Esophagus squamous epithelium (tissue), 5 donors: ENCODE data around the gene OCLN. TPM values are rescaled to one million over a fixed set of nuclear protein-coding genes. Genes with fewer than 3 reads are reported as not detected.

Experiments
- DNase-seq: peaks from one replicate; lab custom pipeline; 2025; lab: John Stamatoyannopoulos, UW
- H3K27ac ChIP-seq, 4 donors: fragments of 200-600 bp; sonication (generic); one replicate each; pipeline ENCODE4 v1.5.1; 2016 to 2019; ENCODE audit warnings: mild to moderate bottlenecking in 1 of 4
- H3K27me3 ChIP-seq, 4 donors: fragments of 200-600 bp; sonication (generic); 1 replicate in 3 of 4; 2 replicates in 1 of 4; pipeline versions ENCODE4 v1.5.1 to v1.6.0; 2017 to 2021; ENCODE audit warnings: antibody characterized with exemption in 1 of 4
- H3K36me3 ChIP-seq, 3 donors: fragments of 200-600 bp; sonication (generic); one replicate each; pipeline ENCODE4 v1.5.1; 2016 to 2019
- H3K4me1 ChIP-seq, 3 donors: fragments of 200-600 bp; sonication (generic); one replicate each; pipeline ENCODE4 v1.5.1; 2017 to 2019
- H3K4me3 ChIP-seq, 4 donors: fragments of 200-600 bp; sonication (generic); 1 replicate in 3 of 4; 2 replicates in 1 of 4; pipeline ENCODE4 v1.5.1; 2016 to 2019; ENCODE audit warnings: mild to moderate bottlenecking in 2 of 4, moderate library complexity in 1 of 4
- H3K9me3 ChIP-seq, 3 donors: fragments of 200-600 bp; sonication (generic); one replicate each; pipeline ENCODE4 v1.5.1; 2016 to 2019
- POLR2A ChIP-seq, 4 donors: fragments of 450-650 bp; IDR thresholded peaks; one replicate each; pipeline ENCODE4 v1.6.1; 2017; ENCODE audit warnings: antibody characterized with exemption in 4 of 4, mild to moderate bottlenecking in 4 of 4, moderate library complexity in 3 of 4
- WGBS, 2 donors: methylation state at CpG; one replicate each; pipeline ENCODE4 v1.1.5; 2018; 5-methylcytosine and 5-hydroxymethylcytosine counted together
- intact Hi-C: fragments of 100-400 bp; cut with DNase I; formaldehyde crosslinking; loops from one replicate; pipeline ENCODE4 v1.15.0; 2022
- total RNA-seq, 4 donors: library from RNA; depleted of rRNA; stranded (reverse); fragments of >200 nt; gene quantifications; one replicate each; pipeline ENCODE4 v1.1.0, GENCODE V29; 2016
- TF ChIP-seq, protein P1 (sequence below), 6 experiments: fragments of 450-650 bp in 4 of 6; fragments of 200-600 bp in 2 of 6; sonication (generic) in 2 of 6; IDR thresholded peaks; one replicate each; pipeline ENCODE4 v1.5.1; 2016 to 2019; ENCODE audit warnings: antibody characterized with exemption in 6 of 6, mild to moderate bottlenecking in 4 of 6, moderate library complexity in 4 of 6
- donor health status: DM: yes; HTN: yes; CAD: no.

Gene OCLN
- total RNA-seq, 4 donors from 2014 or later = 12.0 to 56.2 (median 31.8) TPM

DNA sequence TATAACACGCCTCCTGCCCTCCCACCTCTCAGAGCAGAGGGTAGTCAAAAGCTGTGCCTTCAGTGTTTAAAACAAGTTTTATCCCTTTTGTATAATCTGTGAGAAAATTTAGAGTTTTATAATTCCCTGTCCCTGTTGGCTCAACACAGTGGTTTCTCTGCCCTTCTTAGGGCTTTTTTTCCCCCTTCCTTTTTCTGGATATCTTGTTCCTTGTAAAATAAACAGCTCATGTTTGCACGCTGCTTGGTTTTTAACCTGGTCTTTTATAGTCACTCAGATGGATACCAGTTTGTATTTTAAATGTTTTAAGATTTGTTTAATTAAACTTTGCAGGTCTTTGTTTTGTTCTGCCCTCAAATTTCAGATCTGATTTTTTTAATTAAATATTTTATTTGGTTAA, 26.7 kb downstream of the OCLN start:
- Histone ChIP-seq H3K36me3 (no peaks in the 10 kb centered on the region), H3K9me3 (no peaks in the 10 kb centered on the region), H3K4me3 (no peak overlapping the region), H3K27ac (no peak overlapping the region), H3K27me3 (no peaks in the 10 kb centered on the region), H3K4me1 (peaks cover 0 to 42% (median 4%) of the 10 kb centered on the region in 3 donors)
- WGBS, 2 donors = 59 to 85% methylated on average over 2 of the region's 2 CpGs
- TF ChIP-seq POLR2A (IDR thresholded peaks at IDR 0.05) = no peak
- TF ChIP-seq, protein P1, sequence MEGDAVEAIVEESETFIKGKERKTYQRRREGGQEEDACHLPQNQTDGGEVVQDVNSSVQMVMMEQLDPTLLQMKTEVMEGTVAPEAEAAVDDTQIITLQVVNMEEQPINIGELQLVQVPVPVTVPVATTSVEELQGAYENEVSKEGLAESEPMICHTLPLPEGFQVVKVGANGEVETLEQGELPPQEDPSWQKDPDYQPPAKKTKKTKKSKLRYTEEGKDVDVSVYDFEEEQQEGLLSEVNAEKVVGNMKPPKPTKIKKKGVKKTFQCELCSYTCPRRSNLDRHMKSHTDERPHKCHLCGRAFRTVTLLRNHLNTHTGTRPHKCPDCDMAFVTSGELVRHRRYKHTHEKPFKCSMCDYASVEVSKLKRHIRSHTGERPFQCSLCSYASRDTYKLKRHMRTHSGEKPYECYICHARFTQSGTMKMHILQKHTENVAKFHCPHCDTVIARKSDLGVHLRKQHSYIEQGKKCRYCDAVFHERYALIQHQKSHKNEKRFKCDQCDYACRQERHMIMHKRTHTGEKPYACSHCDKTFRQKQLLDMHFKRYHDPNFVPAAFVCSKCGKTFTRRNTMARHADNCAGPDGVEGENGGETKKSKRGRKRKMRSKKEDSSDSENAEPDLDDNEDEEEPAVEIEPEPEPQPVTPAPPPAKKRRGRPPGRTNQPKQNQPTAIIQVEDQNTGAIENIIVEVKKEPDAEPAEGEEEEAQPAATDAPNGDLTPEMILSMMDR (IDR thresholded peaks at IDR 0.05) = no peak
- intact Hi-C loops = no loop called here
- DNase-seq = no peak

DNA sequence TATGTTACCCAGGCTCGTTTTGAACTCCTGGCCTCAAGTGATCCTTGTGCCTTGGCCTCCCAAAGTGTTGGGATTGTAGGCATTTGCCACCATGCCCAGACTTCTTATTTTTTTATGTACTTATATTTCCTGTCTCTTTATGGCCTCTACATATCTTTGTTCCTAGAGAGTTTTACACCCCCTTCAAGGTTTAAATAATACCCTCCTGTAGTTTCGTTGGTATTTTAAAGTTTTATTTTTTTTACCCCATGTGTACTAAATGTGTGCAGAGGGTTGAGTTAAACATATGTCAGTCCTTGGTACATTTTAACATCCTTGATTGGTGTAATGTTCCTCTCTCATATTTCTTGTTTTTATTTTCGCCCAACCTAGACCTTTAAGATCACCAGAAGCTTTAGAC, 29.4 kb downstream of the OCLN start:
- no peaks in the 10 kb centered on the region for H3K9me3 ChIP-seq
- TF ChIP-seq POLR2A (IDR thresholded peaks at IDR 0.05) = no peak
- TF ChIP-seq, protein P1 (IDR thresholded peaks at IDR 0.05) = no peak
- no peak for DNase-seq
- no peak overlapping the region for H3K27ac ChIP-seq
- H3K36me3 ChIP-seq = no peaks in the 10 kb centered on the region
- WGBS, 2 donors = 74 to 77% methylated on average over 3 of the region's 3 CpGs
- peaks cover 0 to 33% (median 4%) of the 10 kb centered on the region in 3 donors for H3K4me1 ChIP-seq
- H3K4me3 ChIP-seq = no peak overlapping the region
- intact Hi-C loops = no loop called here
- H3K27me3 ChIP-seq = no peaks in the 10 kb centered on the region

DNA sequence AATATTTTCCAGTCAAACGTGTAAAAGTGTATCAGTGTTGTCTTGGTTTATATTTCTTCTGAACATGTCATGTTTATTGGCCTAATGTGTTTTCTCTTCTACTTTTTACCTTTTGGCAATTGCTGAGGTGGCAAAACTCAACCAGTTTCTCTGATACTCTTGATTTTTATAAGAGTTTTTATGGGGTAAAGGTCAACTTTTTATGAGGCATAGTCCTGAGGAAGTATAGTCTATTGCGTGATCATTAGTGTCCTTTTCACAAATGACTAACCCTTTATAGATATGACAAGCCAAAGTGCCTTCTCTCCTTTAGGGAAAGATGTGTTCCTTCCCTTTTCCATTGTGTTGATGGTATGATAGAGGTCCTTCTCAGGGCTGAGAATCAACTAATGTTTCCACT, 32.9 kb downstream of the OCLN start:
- H3K27ac ChIP-seq = no peak overlapping the region
- intact Hi-C loops = no loop called here
- H3K36me3 ChIP-seq = no peaks in the 10 kb centered on the region
- WGBS, 2 donors = 73 to 75% methylated on average over 2 of the region's 2 CpGs
- no peak overlapping the region for H3K4me3 ChIP-seq
- no peak for TF ChIP-seq POLR2A (IDR thresholded peaks at IDR 0.05)
- TF ChIP-seq, protein P1 (IDR thresholded peaks at IDR 0.05) = no peak
- H3K4me1 ChIP-seq = peaks cover 0 to 35% (median 0%) of the 10 kb centered on the region in 3 donors
- no peaks in the 10 kb centered on the region for H3K9me3 ChIP-seq
- DNase-seq = no peak
- H3K27me3 ChIP-seq = no peaks in the 10 kb centered on the region

DNA sequence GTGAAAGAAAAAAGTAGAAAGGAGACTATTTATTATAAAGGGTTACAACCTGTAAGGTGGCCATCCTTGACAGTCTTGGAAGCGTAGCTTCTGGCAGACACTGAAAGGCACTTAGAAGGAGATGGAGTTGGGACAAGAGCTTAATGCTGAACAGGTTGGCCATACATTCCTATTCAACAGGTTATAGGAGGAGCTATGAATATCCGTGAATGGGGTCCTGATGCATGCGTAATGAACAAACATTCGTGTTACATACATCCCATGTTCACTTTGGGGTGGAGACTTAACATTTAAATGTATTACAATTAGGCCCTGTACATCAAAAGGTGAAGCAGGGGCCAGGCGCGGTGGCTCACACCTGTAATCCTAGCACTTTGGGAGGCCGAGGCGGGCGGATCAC, 34.1 kb downstream of the OCLN start:
- H3K27me3 ChIP-seq = no peaks in the 10 kb centered on the region
- no peak for TF ChIP-seq POLR2A (IDR thresholded peaks at IDR 0.05)
- TF ChIP-seq, protein P1 (IDR thresholded peaks at IDR 0.05) = no peak
- intact Hi-C loops = no loop called here
- no peaks in the 10 kb centered on the region for H3K9me3 ChIP-seq
- DNase-seq = no peak
- H3K4me1 ChIP-seq = peaks cover 0 to 34% (median 0%) of the 10 kb centered on the region in 3 donors
- no peak overlapping the region for H3K4me3 ChIP-seq
- no peaks in the 10 kb centered on the region for H3K36me3 ChIP-seq
- H3K27ac ChIP-seq = no peak overlapping the region
- WGBS, 2 donors = 94 to 96% methylated on average over 9 of the region's 9 CpGs

DNA sequence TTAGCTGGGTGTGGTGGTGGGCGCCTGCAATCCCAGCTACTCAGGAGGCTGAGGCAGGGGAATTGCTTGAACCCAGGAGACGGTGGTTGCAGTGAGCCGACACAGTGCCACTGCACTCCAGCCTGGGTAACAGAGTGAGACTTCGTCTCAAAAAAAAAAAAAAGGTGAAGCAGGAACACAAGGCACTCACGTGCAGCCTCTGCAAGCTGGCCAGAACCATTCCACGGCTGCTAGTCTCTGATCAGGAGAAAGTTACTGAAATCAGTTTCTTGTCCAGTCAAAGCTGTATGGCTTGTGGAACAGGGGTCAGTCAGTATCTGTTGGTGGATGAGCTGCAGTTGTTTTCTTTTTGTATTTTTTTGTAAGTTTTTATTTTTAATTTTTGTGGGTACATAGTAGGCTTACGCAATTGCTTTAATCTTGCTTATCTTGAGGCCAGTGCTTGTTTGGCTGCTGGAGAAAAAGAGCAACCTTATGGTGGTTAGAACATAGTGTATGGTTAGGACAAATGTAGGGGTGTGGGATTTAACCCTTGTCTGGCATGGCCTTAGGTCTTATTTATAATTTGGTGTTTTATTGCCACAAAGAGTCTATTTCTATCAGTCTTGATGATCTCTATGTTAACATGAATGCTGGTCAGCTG, 34.7 kb downstream of the OCLN start:
- H3K4me3 ChIP-seq = no peak overlapping the region
- intact Hi-C loops = no loop called here
- WGBS, 2 donors = 85 to 91% methylated on average over 6 to 7 of the region's 7 CpGs
- H3K27me3 ChIP-seq = no peaks in the 10 kb centered on the region
- DNase-seq = no peak
- H3K36me3 ChIP-seq = no peaks in the 10 kb centered on the region
- TF ChIP-seq, protein P1 (IDR thresholded peaks at IDR 0.05) = no peak
- TF ChIP-seq POLR2A (IDR thresholded peaks at IDR 0.05) = no peak
- H3K4me1 ChIP-seq = peaks cover 0 to 34% (median 0%) of the 10 kb centered on the region in 3 donors
- peak overlapping the region in 3 of 4 donors; percentile 11 to 60 (median 24) for H3K27ac ChIP-seq
- H3K9me3 ChIP-seq = no peaks in the 10 kb centered on the region
